ENCODE data around the gene LCE1C.

- TF ChIP-seq PBX3 (IDR thresholded peaks at IDR 0.05) (no peak), REST (IDR thresholded peaks at IDR 0.05) (no peak), CTCF (IDR thresholded peaks at IDR 0.05) (no peak), PHF8 (IDR thresholded peaks at IDR 0.05; ENCODE audit: borderline replicate concordance, low read depth) (no peak), KDM5A (IDR thresholded peaks at IDR 0.05) (no peak)
Observed at GRCh38 chr1:152796421-152796820, 10.0 kb downstream of the LCE1C start, which contains the start of gene LCE1D.
